GM12891 (cell line): Measurements from ENCODE around the gene COG5.

Experiments
- PAX5 ChIP-seq: IDR thresholded peaks from 2 replicates; pipeline ENCODE4 v1.6.1; 2011; ENCODE audit warnings: low read length, moderate library complexity, mild to moderate bottlenecking; ENCODE audit not compliant: insufficient read depth, severe bottlenecking
- POLR2A ChIP-seq: IDR thresholded peaks from 2 replicates; pipeline ENCODE4 v1.6.1; 2011; ENCODE audit warnings: low read depth, low read length, control low read depth
- POLR2AphosphoS5 ChIP-seq: IDR thresholded peaks from 2 replicates; pipeline ENCODE4 v1.6.1; 2011; ENCODE audit warnings: low read depth, low read length, control low read depth
- TAF1 ChIP-seq: IDR thresholded peaks from 2 replicates; pipeline ENCODE4 v1.6.1; 2011; ENCODE audit warnings: low read depth, low read length, control low read depth

DNA sequence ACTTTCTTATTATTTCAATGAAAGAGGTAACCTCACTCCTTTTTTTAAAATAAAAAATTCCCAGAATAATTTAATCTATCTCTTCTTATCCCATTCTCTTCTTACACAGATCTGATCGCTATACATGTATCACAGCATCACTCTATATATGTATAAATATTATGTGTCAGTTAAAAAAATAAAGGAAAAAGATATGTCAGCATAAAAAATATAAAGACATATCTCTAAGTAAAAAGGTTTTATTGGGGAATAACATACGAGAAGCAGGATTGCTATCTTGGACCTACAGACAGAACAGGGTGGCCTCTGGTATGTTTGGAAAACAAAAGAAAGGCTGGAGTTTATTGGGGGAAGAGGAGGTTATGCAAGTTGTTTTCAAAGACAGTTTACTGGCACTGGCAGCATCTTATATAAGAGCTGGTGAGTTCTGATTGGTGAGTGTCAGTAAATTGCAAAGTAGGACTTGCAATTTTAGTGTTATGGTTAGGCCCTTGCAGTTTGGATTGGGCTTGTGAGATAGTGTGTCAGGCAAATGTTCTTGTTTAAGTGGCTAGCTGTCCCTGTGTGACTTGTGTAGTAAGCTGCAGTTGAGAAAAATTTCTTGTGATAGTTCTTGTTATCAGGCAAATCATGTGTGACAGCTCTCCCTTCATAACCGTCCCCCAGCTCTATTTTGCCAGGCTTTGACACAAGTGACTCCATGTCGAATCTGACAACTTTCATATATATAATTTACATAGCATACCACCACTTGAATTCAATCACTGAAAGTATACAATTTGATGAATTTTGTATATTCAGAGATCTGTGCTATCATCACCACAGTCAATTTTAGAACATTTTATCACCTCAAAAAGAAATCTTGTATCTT is 276.7 kb downstream of the COG5 start:
- no peak for TF ChIP-seq POLR2A
- TF ChIP-seq TAF1 = no peak
- no peak for TF ChIP-seq POLR2AphosphoS5
- no peak for TF ChIP-seq PAX5
